CD14-positive monocyte (primary cell): Measurements from ENCODE around the gene RIMBP2. TPM values are rescaled to one million over a fixed set of nuclear protein-coding genes. Genes with fewer than 3 reads are reported as not detected.

ENCODE experiments used
- DNase-seq, 3 donors: peaks; one replicate each; pipeline ENCODE4 v3.0.0-alpha.2; 2011 to 2022
- H2AFZ ChIP-seq: 2 replicates; pipeline ENCODE4 v1.6.0; 2012; ENCODE audit warnings: mild to moderate bottlenecking, low read depth, low read length, inconsistent platforms; ENCODE audit not compliant: insufficient read depth, poor library complexity, severe bottlenecking
- H3K27ac ChIP-seq, 2 donors: 1 replicate in 1 of 2; 2 replicates in 1 of 2; pipeline ENCODE4 v1.5.1; 2012 to 2013; ENCODE audit warnings: low read length in 2 of 2, control low read depth in 1 of 2, inconsistent platforms in 1 of 2, low read depth in 1 of 2, mild to moderate bottlenecking in 1 of 2
- H3K27me3 ChIP-seq, 2 donors: one replicate each; pipeline versions ENCODE4 v1.6.0 to v1.6.1; 2011 to 2013; ENCODE audit warnings: low read length in 2 of 2; ENCODE audit not compliant: control insufficient read depth in 2 of 2, insufficient read depth in 2 of 2
- H3K36me3 ChIP-seq, 2 donors: replicated peaks in 1 of 2; 1 replicate in 1 of 2; 2 replicates in 1 of 2; pipeline versions ENCODE4 v1.5.1 to v1.6.1; 2012 to 2013; ENCODE audit warnings: low read length in 2 of 2, control low read depth in 1 of 2, inconsistent platforms in 1 of 2, mild to moderate bottlenecking in 1 of 2; ENCODE audit not compliant: insufficient read depth in 2 of 2, control insufficient read depth in 1 of 2
- H3K4me1 ChIP-seq, 2 donors: 1 replicate in 1 of 2; 2 replicates in 1 of 2; pipeline versions ENCODE4 v1.5.1 to v1.6.1; 2012 to 2013; ENCODE audit warnings: low read length in 2 of 2, control low read depth in 1 of 2, inconsistent platforms in 1 of 2, mild to moderate bottlenecking in 1 of 2, moderate library complexity in 1 of 2; ENCODE audit not compliant: insufficient read depth in 2 of 2, control insufficient read depth in 1 of 2
- H3K4me2 ChIP-seq: replicated peaks from 2 replicates; pipeline ENCODE3; 2012; ENCODE audit warnings: low read length, moderate library complexity, mild to moderate bottlenecking; ENCODE audit not compliant: poor library complexity, severe bottlenecking; ENCODE audit errors: extremely low read depth
- H3K4me3 ChIP-seq, 3 experiments: fragments of 200-600 bp in 1 of 3; sonication (generic) in 1 of 3; replicated peaks in 1 of 3; 1 replicate in 2 of 3; 2 replicates in 1 of 3; pipeline ENCODE4 v1.5.1; 2011 to 2013; ENCODE audit warnings: low read length in 3 of 3, mild to moderate bottlenecking in 3 of 3, control low read depth in 2 of 3, low read depth in 2 of 3, inconsistent platforms in 1 of 3, moderate library complexity in 1 of 3
- H3K79me2 ChIP-seq: 2 replicates; pipeline ENCODE4 v1.6.0; 2012; ENCODE audit warnings: mild to moderate bottlenecking, control low read depth, inconsistent platforms, low read length, moderate library complexity; ENCODE audit not compliant: insufficient read depth
- H3K9ac ChIP-seq: 2 replicates; pipeline ENCODE4 v1.6.0; 2017; ENCODE audit warnings: low read length, mild to moderate bottlenecking; ENCODE audit not compliant: insufficient read depth, poor library complexity, severe bottlenecking
- H3K9me3 ChIP-seq, 2 donors: replicated peaks in 1 of 2; 1 replicate in 1 of 2; 2 replicates in 1 of 2; pipeline versions ENCODE4 v1.5.1 to v1.6.1; 2012 to 2013; ENCODE audit warnings: low read length in 2 of 2, control low read depth in 1 of 2; ENCODE audit not compliant: control insufficient read depth in 1 of 2, insufficient read depth in 1 of 2
- H4K20me1 ChIP-seq: 2 replicates; pipeline ENCODE4 v1.6.0; 2012; ENCODE audit warnings: mild to moderate bottlenecking, low read length, control low read depth, moderate library complexity; ENCODE audit not compliant: insufficient read depth
- H3K27ac Mint-ChIP-seq, 7 donors: one replicate each; pipeline ENCODE4 v1.8.0; 2020; ENCODE audit warnings: mild to moderate bottlenecking in 7 of 7, mixed read lengths in 7 of 7, moderate library complexity in 6 of 7, inconsistent platforms in 2 of 7
- H3K27me3 Mint-ChIP-seq, 3 donors: one replicate each; pipeline ENCODE4 v1.8.0; 2021 to 2022; ENCODE audit warnings: low read depth in 3 of 3, mild to moderate bottlenecking in 3 of 3, mixed read lengths in 3 of 3, moderate library complexity in 3 of 3, inconsistent platforms in 1 of 3
- H3K36me3 Mint-ChIP-seq, 2 donors: one replicate each; pipeline ENCODE4 v1.8.0; 2020; ENCODE audit warnings: mixed read lengths in 2 of 2, inconsistent platforms in 1 of 2, mild to moderate bottlenecking in 1 of 2
- H3K4me1 Mint-ChIP-seq: one replicate; pipeline ENCODE4 v1.8.0; 2020; ENCODE audit warnings: mild to moderate bottlenecking, mixed read lengths
- H3K4me3 Mint-ChIP-seq, 2 donors: one replicate each; pipeline ENCODE4 v1.8.0; 2020; ENCODE audit warnings: mild to moderate bottlenecking in 2 of 2, mixed read lengths in 2 of 2, moderate library complexity in 1 of 2
- H3K9me3 Mint-ChIP-seq, 7 donors: one replicate each; pipeline ENCODE4 v1.8.0; 2020 to 2022; ENCODE audit warnings: mixed read lengths in 7 of 7, mild to moderate bottlenecking in 6 of 7, moderate library complexity in 6 of 7, inconsistent platforms in 2 of 7
- CTCF ChIP-seq: fragments of 200-600 bp; IDR thresholded peaks from one replicate; pipeline ENCODE4 v1.8.0; 2022; ENCODE audit warnings: antibody characterized with exemption, mild to moderate bottlenecking
- WGBS: methylation state at CpG from one replicate; pipeline ENCODE4 v1.1.5; 2013; ENCODE audit warnings: missing lambda C conversion rate; ENCODE audit not compliant: insufficient coverage; 5-methylcytosine and 5-hydroxymethylcytosine counted together
- intact Hi-C, 2 donors: fragments of 100-400 bp; cut with micrococcal nuclease; formaldehyde crosslinking; loops; one replicate each; pipeline versions ENCODE4 v1.15.0 to v1.15.1; 2023
- polyA plus RNA-seq, 3 donors: library from polyadenylated mRNA; depleted of rRNA in 1 of 3; unstranded in 2 of 3; stranded (reverse) in 1 of 3; fragments of 300-500 nt in 2 of 3; fragments of >200 nt in 1 of 3; fragmentation: Illumina TruSeq in 2 of 3; gene quantifications; 1 replicate in 2 of 3; 2 replicates in 1 of 3; pipeline ENCODE4 v1.2.3, GENCODE V29; 2012 to 2021

The RIMBP2 gene
- polyA plus RNA-seq, 3 donors: not detected

- DNase-seq: no peak
- Histone ChIP-seq H3K9ac (no peak overlapping the region), H3K9me3 (no peaks in the 10 kb centered on the region), H3K27me3 (no peaks in the 10 kb centered on the region), H3K4me2 (no peak overlapping the region), H2AFZ (no peak overlapping the region), H3K79me2 (no peaks in the 10 kb centered on the region), H3K27ac (no peak overlapping the region), H3K4me3 (no peak overlapping the region), H4K20me1 (no peaks in the 10 kb centered on the region), H3K36me3 (no peaks in the 10 kb centered on the region), H3K4me1 (no peaks in the 10 kb centered on the region)
- no peak overlapping the region for H3K4me3 Mint-ChIP-seq
- H3K27ac Mint-ChIP-seq: no peak overlapping the region
- TF ChIP-seq CTCF: no peak
- no peaks in the 10 kb centered on the region for H3K36me3 Mint-ChIP-seq
- intact Hi-C loops: no loop called here
- no peaks in the 10 kb centered on the region for H3K4me1 Mint-ChIP-seq
- peaks cover 0 to 2% (median 0%) of the 10 kb centered on the region in 3 donors for H3K27me3 Mint-ChIP-seq
- peaks cover 0 to 8% (median 4%) of the 10 kb centered on the region in 7 donors for H3K9me3 Mint-ChIP-seq
- 87% methylated on average over 23 of the region's 26 CpGs for WGBS
Measured at GRCh38 chr12:130658145-130658911, 57.8 kb downstream of the RIMBP2 start.

GRCh38 chr12:130656411-130656810, 59.7 kb downstream of the RIMBP2 start:
- intact Hi-C loops: no loop called here
- Histone ChIP-seq H3K4me3 (no peak overlapping the region), H4K20me1 (no peaks in the 10 kb centered on the region), H3K79me2 (no peaks in the 10 kb centered on the region), H3K4me1 (no peaks in the 10 kb centered on the region), H2AFZ (no peak overlapping the region), H3K36me3 (no peaks in the 10 kb centered on the region), H3K9me3 (no peaks in the 10 kb centered on the region), H3K27me3 (no peaks in the 10 kb centered on the region), H3K9ac (no peak overlapping the region), H3K27ac (no peak overlapping the region), H3K4me2 (no peak overlapping the region)
- WGBS: 59% methylated on average over 2 of the region's 8 CpGs
- H3K4me3 Mint-ChIP-seq: no peak overlapping the region
- H3K9me3 Mint-ChIP-seq: peaks cover 0 to 8% (median 5%) of the 10 kb centered on the region in 7 donors
- no peaks in the 10 kb centered on the region for H3K36me3 Mint-ChIP-seq
- no peak overlapping the region for H3K27ac Mint-ChIP-seq
- peaks cover 0 to 3% (median 2%) of the 10 kb centered on the region in 3 donors for H3K27me3 Mint-ChIP-seq
- DNase-seq: no peak
- H3K4me1 Mint-ChIP-seq: no peaks in the 10 kb centered on the region
- no peak for TF ChIP-seq CTCF
